GM23338 (cell line): ENCODE measurements around the gene FAM53B. TPM values are rescaled to one million over a fixed set of nuclear protein-coding genes. Genes with fewer than 3 reads are reported as not detected.
"Not testable (repeated sequence)": the region's sequence is repeated elsewhere in the genome, so short reads cannot be mapped to it uniquely, and the experiment has no call there.

Source experiments
- ATAC-seq: fragments of 200-7000 bp; cut with Tn5 transposase; 3 replicates; pipeline ENCODE4 v1.9.1; 2020
- DNase-seq: peaks from one replicate; pipeline ENCODE4 v3.0.0-alpha.2; 2015; ENCODE audit warnings: low spot score
- H2AFZ ChIP-seq: fragments of 200-600 bp; sonication (generic); 2 replicates; pipeline ENCODE4 v1.8.0; 2016; ENCODE audit warnings: antibody characterized with exemption, mild to moderate bottlenecking, moderate library complexity
- H3F3A ChIP-seq: fragments of 200-600 bp; sonication (generic); replicated peaks from 2 replicates; pipeline ENCODE4 v1.8.0; 2017; ENCODE audit warnings: antibody characterized with exemption, mixed run types, low read depth
- H3K27ac ChIP-seq: fragments of 200-600 bp; sonication (generic); 2 replicates; pipeline ENCODE4 v1.6.1; 2016; ENCODE audit warnings: low read depth
- H3K27me3 ChIP-seq: fragments of 200-600 bp; sonication (generic); 2 replicates; pipeline ENCODE4 v1.8.0; 2016; ENCODE audit warnings: mild to moderate bottlenecking, mixed run types, moderate library complexity; ENCODE audit not compliant: insufficient read depth
- H3K36me3 ChIP-seq: fragments of 200-600 bp; sonication (generic); 2 replicates; pipeline ENCODE4 v1.8.0; 2016; ENCODE audit warnings: mild to moderate bottlenecking; ENCODE audit not compliant: insufficient read depth
- H3K4me1 ChIP-seq: fragments of 200-600 bp; sonication (generic); 2 replicates; pipeline ENCODE4 v1.8.0; 2016; ENCODE audit warnings: mild to moderate bottlenecking, moderate library complexity; ENCODE audit not compliant: insufficient read depth
- H3K4me2 ChIP-seq: fragments of 200-600 bp; sonication (generic); 2 replicates; pipeline ENCODE4 v1.7.1; 2017; ENCODE audit warnings: mixed run types
- H3K4me3 ChIP-seq: fragments of 200-600 bp; sonication (generic); 2 replicates; pipeline ENCODE4 v1.6.1; 2016; ENCODE audit warnings: mixed run types
- H3K79me2 ChIP-seq: fragments of 200-600 bp; sonication (generic); replicated peaks from 2 replicates; pipeline ENCODE4 v1.8.0; 2017; ENCODE audit warnings: mild to moderate bottlenecking; ENCODE audit not compliant: insufficient read depth
- H3K9me2 ChIP-seq: fragments of 200-600 bp; sonication (generic); 2 replicates; pipeline ENCODE4 v1.8.0; 2017; ENCODE audit not compliant: insufficient read depth
- H4K20me1 ChIP-seq: fragments of 200-600 bp; sonication (generic); replicated peaks from 2 replicates; pipeline ENCODE4 v1.8.0; 2017; ENCODE audit warnings: mild to moderate bottlenecking; ENCODE audit not compliant: insufficient read depth
- H3K27ac Mint-ChIP-seq: 2 replicates; pipeline ENCODE4 v1.8.0; 2020; ENCODE audit warnings: inconsistent platforms, mild to moderate bottlenecking, moderate library complexity, mixed read lengths
- H3K27me3 Mint-ChIP-seq: 3 replicates; pipeline ENCODE4 v1.8.0; 2022; ENCODE audit warnings: low read depth, mild to moderate bottlenecking, moderate library complexity, mixed read lengths, inconsistent platforms; ENCODE audit not compliant: insufficient read depth, poor library complexity
- H3K36me3 Mint-ChIP-seq: 3 replicates; pipeline ENCODE4 v1.8.0; 2021; ENCODE audit warnings: low read depth, mild to moderate bottlenecking, inconsistent platforms, moderate library complexity, mixed read lengths
- H3K4me1 Mint-ChIP-seq: 3 replicates; pipeline ENCODE4 v1.8.0; 2020; ENCODE audit warnings: mild to moderate bottlenecking, inconsistent platforms, mixed read lengths
- H3K4me3 Mint-ChIP-seq: 3 replicates; pipeline ENCODE4 v1.8.0; 2021; ENCODE audit warnings: moderate library complexity, mild to moderate bottlenecking, inconsistent platforms, mixed read lengths
- H3K9me3 Mint-ChIP-seq: 3 replicates; pipeline ENCODE4 v1.8.0; 2020; ENCODE audit warnings: moderate library complexity, mild to moderate bottlenecking, inconsistent platforms, mixed read lengths
- CREB1 ChIP-seq: fragments of 250-450 bp; sonication (Bioruptor Pico); IDR thresholded peaks from 2 replicates; pipeline ENCODE4 v1.5.0; 2020; ENCODE audit warnings: low read depth, mild to moderate bottlenecking, moderate library complexity
- EZH2 ChIP-seq: fragments of 200-600 bp; sonication (generic); IDR thresholded peaks from one replicate; pipeline ENCODE4 v1.8.0; 2017; ENCODE audit warnings: antibody characterized with exemption, mild to moderate bottlenecking, low read depth; ENCODE audit not compliant: unreplicated experiment
- EZH2phosphoT487 ChIP-seq: fragments of 200-600 bp; sonication (generic); IDR thresholded peaks from one replicate; pipeline ENCODE4 v1.8.1; 2018; ENCODE audit warnings: antibody characterized with exemption; ENCODE audit not compliant: unreplicated experiment
- JUNB ChIP-seq: IDR thresholded peaks from one replicate; pipeline ENCODE4 v1.6.1; 2016; ENCODE audit warnings: antibody characterized with exemption; ENCODE audit not compliant: unreplicated experiment
- NANOG ChIP-seq: IDR thresholded peaks from 2 replicates; pipeline ENCODE4 v1.6.1; 2016; ENCODE audit warnings: antibody characterized with exemption, borderline replicate concordance
- POLR2AphosphoS5 ChIP-seq: IDR thresholded peaks from 2 replicates; pipeline ENCODE4 v1.6.1; 2016; ENCODE audit warnings: antibody characterized with exemption, low read depth
- STAT1 ChIP-seq: IDR thresholded peaks from one replicate; pipeline ENCODE4 v1.6.1; 2016; ENCODE audit warnings: antibody characterized with exemption; ENCODE audit not compliant: unreplicated experiment
- ZNF114 ChIP-seq: fragments of 250-450 bp; sonication (Bioruptor Pico); IDR thresholded peaks from 2 replicates; pipeline ENCODE4 v1.5.0; 2020; ENCODE audit warnings: mild to moderate bottlenecking, moderate library complexity
- ZNF331 ChIP-seq: fragments of 250-450 bp; sonication (Bioruptor Pico); IDR thresholded peaks from 2 replicates; pipeline ENCODE4 v1.5.0; 2020; ENCODE audit warnings: low read depth, mild to moderate bottlenecking, moderate library complexity
- ZNF462 ChIP-seq: fragments of 250-450 bp; sonication (Bioruptor Pico); IDR thresholded peaks from 2 replicates; pipeline ENCODE4 v1.5.0; 2020; ENCODE audit warnings: mild to moderate bottlenecking, moderate library complexity
- polyA plus RNA-seq: library from polyadenylated mRNA; unstranded; fragments of >200 nt; fragmentation: Nextera tagmentation; extraction: Ambion mirVana; gene quantifications from 2 replicates; pipeline ENCODE4 v1.2.1, GENCODE V29; 2016
- total RNA-seq: library from RNA; depleted of rRNA; stranded (reverse); fragments of >200 nt; shearing (Covaris generic); gene quantifications from 2 replicates; pipeline ENCODE4 v1.2.3, GENCODE V29; 2014
- TF ChIP-seq, protein P1 (sequence below): IDR thresholded peaks from one replicate; pipeline ENCODE4 v1.6.1; 2018; ENCODE audit warnings: antibody characterized with exemption; ENCODE audit not compliant: unreplicated experiment
- TF ChIP-seq, protein P2 (sequence below): IDR thresholded peaks from 2 replicates; pipeline ENCODE4 v1.6.1; 2016; ENCODE audit warnings: antibody characterized with exemption

Gene FAM53B
- total and polyA plus RNA-seq, 2 experiments from 2014 or later: 3.0 to 20.3 TPM

DNA sequence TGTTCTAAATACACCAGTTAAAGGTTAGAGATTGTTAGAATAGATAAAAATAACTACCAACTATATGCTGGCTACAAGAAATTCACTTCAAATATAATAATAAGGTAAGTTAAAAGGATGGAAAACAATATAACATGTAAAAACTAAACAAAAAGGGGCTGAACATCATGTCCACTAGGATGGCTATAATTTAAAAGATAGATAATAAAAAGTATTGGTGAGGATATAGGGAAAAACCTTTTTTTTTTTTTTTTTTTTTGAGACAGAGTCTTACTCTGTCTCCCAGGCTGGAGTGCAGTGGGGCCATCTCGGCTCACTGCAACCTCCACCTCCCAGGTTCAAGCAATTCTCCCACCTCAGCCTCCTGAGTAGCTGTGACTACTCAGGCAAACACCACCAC is 38.7 kb upstream of the FAM53B start:
- H3K4me1 ChIP-seq, H3F3A ChIP-seq, H3K27ac ChIP-seq, H3K9me2 ChIP-seq, H3K27me3 ChIP-seq, H3K4me3 ChIP-seq, H3K4me1 Mint-ChIP-seq, H2AFZ ChIP-seq, H3K4me2 ChIP-seq, H3K4me3 Mint-ChIP-seq, DNase-seq, H4K20me1 ChIP-seq, H3K27ac Mint-ChIP-seq, H3K79me2 ChIP-seq, ATAC-seq, H3K9me3 Mint-ChIP-seq, H3K27me3 Mint-ChIP-seq: not testable (repeated sequence)
- H3K36me3 Mint-ChIP-seq: peaks cover 41% of the 10 kb centered on the region
- peaks cover 11% of the 10 kb centered on the region for H3K36me3 ChIP-seq

- H3K4me3 Mint-ChIP-seq: no peak overlapping the region
- no peak overlapping the region for H3K27ac Mint-ChIP-seq
- no peak for DNase-seq
- H3K4me1 ChIP-seq: no peaks in the 10 kb centered on the region
- H3K27me3 ChIP-seq: no peaks in the 10 kb centered on the region
- 0 out of 2 replicates have a peak, but pooled peaks cover 2% of the 10 kb centered on the region for H3K79me2 ChIP-seq
- peaks cover 48% of the 10 kb centered on the region for H3K36me3 Mint-ChIP-seq
- no peaks in the 10 kb centered on the region; the same call in none of the 2 replicates for H4K20me1 ChIP-seq
- H3K9me2 ChIP-seq: no peaks in the 10 kb centered on the region
- H3K4me3 ChIP-seq: no peak overlapping the region
- H3K4me2 ChIP-seq: no peak overlapping the region
- peaks cover under 1% of the 10 kb centered on the region for H3K27me3 Mint-ChIP-seq
- H3K4me1 Mint-ChIP-seq: no peaks in the 10 kb centered on the region
- H3K9me3 Mint-ChIP-seq: no peaks in the 10 kb centered on the region
- no peaks in the 10 kb centered on the region for H3F3A ChIP-seq
- H2AFZ ChIP-seq: no peak overlapping the region
- H3K36me3 ChIP-seq: peaks cover 17% of the 10 kb centered on the region
- ATAC-seq: no peak
- no peak overlapping the region for H3K27ac ChIP-seq
- TF ChIP-seq ZNF331 (no peak), JUNB (no peak), EZH2 (no peak), STAT1 (no peak), ZNF462 (CRISPR knock-in tag) (no peak), POLR2AphosphoS5 (no peak), EZH2phosphoT487 (no peak), NANOG (no peak), CREB1 (no peak), ZNF114 (CRISPR knock-in tag) (no peak)
- TF ChIP-seq, protein P1, sequence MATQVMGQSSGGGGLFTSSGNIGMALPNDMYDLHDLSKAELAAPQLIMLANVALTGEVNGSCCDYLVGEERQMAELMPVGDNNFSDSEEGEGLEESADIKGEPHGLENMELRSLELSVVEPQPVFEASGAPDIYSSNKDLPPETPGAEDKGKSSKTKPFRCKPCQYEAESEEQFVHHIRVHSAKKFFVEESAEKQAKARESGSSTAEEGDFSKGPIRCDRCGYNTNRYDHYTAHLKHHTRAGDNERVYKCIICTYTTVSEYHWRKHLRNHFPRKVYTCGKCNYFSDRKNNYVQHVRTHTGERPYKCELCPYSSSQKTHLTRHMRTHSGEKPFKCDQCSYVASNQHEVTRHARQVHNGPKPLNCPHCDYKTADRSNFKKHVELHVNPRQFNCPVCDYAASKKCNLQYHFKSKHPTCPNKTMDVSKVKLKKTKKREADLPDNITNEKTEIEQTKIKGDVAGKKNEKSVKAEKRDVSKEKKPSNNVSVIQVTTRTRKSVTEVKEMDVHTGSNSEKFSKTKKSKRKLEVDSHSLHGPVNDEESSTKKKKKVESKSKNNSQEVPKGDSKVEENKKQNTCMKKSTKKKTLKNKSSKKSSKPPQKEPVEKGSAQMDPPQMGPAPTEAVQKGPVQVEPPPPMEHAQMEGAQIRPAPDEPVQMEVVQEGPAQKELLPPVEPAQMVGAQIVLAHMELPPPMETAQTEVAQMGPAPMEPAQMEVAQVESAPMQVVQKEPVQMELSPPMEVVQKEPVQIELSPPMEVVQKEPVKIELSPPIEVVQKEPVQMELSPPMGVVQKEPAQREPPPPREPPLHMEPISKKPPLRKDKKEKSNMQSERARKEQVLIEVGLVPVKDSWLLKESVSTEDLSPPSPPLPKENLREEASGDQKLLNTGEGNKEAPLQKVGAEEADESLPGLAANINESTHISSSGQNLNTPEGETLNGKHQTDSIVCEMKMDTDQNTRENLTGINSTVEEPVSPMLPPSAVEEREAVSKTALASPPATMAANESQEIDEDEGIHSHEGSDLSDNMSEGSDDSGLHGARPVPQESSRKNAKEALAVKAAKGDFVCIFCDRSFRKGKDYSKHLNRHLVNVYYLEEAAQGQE: no peak
- TF ChIP-seq, protein P2, sequence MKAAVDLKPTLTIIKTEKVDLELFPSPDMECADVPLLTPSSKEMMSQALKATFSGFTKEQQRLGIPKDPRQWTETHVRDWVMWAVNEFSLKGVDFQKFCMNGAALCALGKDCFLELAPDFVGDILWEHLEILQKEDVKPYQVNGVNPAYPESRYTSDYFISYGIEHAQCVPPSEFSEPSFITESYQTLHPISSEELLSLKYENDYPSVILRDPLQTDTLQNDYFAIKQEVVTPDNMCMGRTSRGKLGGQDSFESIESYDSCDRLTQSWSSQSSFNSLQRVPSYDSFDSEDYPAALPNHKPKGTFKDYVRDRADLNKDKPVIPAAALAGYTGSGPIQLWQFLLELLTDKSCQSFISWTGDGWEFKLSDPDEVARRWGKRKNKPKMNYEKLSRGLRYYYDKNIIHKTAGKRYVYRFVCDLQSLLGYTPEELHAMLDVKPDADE: no peak
Observed at GRCh38 chr10:124768791-124769190, 24.6 kb upstream of the FAM53B start.
